SK-MEL-5 (cell line): ENCODE measurements around the gene FBXO3. TPM values are rescaled to one million over a fixed set of nuclear protein-coding genes. Genes with fewer than 3 reads are reported as not detected.
A peak's percentile ranks its signal among the peaks of the same experiment; 100 is the strongest.
"Not testable (repeated sequence)": the region's sequence is repeated elsewhere in the genome, so short reads cannot be mapped to it uniquely, and the experiment has no call there.

Experiments used
- DNase-seq: peaks from one replicate; pipeline ENCODE4 v3.0.0-alpha.2; 2016; ENCODE audit warnings: low read depth, low spot score
- in situ Hi-C: cut with HindIII; loops from 2 replicates; pipeline ENCODE4 v1.10.0; 2016; ENCODE audit warnings: low sequenced_read_pairs, high pct_unique_total_duplicates, low pct_unique_long_range_greater_than_20kb
- total RNA-seq: library from RNA; depleted of rRNA; stranded (reverse); fragments of >200 nt; shearing (Covaris generic); gene quantifications from 2 replicates; pipeline ENCODE4 v1.2.3, GENCODE V29; 2014

The FBXO3 gene
- total RNA-seq, 1 experiment from 2014 or later = 40.5 TPM

DNA sequence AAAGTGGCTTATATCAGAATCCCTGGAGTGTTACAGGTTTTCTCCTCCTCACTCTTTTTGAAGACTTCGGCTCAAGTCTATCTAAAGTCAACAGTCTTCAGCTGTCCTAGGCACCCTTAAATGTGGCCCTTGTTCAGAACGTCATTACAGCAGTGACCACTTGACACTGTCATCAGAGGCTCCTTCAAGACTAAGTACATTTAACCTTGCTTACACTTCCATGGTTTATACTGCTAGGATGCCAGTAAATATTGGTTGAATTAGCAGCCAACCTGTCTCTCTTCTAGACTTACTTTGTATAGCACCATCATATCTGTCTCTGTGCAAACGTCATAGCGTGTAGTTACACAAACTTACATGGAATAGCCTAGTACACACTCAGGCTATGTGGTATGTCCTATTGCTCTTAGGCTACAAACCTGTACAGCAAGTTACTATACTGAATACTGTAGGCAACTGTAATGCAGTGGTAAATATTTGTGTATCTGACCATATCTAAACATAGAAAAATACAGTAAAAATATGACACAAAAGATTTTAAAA lies 60.4 kb downstream of the FBXO3 start:
- no peak for DNase-seq
- in situ Hi-C loops = no loop called here

- in situ Hi-C loops = no loop called here
- no peak for DNase-seq
These were observed 61.0 kb downstream of the FBXO3 start for GRCh38 chr11:33713151-33713855.

DNA sequence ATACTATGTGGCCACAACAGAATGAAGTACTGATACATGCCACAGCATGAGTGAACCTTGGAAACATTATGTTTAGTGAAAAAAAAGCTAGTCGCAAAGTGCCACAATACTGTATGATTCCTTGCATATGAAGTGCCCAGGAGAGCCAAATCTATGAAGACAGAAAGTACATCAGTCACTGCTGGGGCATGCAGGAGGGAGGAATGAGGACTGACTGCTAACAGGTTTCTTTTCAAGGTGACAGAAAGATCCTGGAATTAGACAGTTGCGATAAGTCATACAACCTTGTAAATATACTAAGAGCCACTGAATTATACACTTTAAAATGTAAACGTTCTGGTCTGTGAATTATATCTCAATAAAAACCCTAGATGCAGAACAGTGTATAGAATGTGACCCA lies 61.9 kb downstream of the FBXO3 start:
- DNase-seq = no peak
- in situ Hi-C loops = no loop called here

GRCh38 chr11:33709466-33709865 lies 64.9 kb downstream of the FBXO3 start:
- in situ Hi-C loops = no loop called here
- DNase-seq = no peak

- DNase-seq = no peak
- in situ Hi-C loops = no loop called here
These were observed 65.3 kb downstream of the FBXO3 start for GRCh38 chr11:33708985-33709384.

- in situ Hi-C loops, DNase-seq: not testable (repeated sequence)
These were observed 66.5 kb downstream of the FBXO3 start for GRCh38 chr11:33707831-33708230.

DNA sequence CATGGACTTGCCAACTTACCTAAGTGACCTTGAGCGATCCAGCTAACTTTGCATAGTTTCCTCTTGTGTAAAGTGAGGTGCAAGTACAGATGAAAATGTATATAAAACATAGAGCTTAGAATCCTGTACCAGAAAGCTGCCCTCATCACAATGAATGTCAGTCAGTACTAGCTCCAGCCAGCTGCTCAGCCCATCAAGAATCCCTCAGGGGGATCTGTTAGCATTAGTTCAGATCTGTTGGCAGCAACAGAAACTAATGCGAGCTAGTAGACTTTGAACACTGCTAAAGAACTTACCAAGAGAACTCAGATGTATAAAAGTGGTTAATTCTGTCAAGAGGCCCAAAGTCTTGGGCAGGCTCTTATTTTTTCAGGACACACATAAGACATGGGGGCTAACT lies 67.4 kb downstream of the FBXO3 start:
- DNase-seq = no peak
- in situ Hi-C loops = no loop called here

DNA sequence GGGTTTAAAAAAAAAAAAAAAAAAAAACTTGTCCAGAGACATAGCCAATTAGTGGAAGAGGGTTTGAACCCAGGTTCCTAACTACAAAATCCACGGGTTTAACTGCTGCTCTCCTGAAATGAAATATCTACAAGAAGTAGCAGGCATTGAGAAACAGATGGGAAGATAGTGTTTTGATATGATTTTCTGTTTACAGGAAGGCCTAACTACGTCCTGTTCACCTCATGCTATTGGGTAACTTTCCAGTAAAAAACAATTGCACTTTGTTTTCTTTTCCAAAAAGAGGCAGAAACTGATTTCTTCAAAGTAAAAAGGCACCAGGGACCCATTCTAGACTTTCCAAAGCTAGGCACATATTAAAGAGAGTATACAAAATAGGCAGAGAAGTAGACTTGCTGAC lies 67.8 kb downstream of the FBXO3 start:
- in situ Hi-C loops = no loop called here
- DNase-seq = peak; percentile 44

DNA sequence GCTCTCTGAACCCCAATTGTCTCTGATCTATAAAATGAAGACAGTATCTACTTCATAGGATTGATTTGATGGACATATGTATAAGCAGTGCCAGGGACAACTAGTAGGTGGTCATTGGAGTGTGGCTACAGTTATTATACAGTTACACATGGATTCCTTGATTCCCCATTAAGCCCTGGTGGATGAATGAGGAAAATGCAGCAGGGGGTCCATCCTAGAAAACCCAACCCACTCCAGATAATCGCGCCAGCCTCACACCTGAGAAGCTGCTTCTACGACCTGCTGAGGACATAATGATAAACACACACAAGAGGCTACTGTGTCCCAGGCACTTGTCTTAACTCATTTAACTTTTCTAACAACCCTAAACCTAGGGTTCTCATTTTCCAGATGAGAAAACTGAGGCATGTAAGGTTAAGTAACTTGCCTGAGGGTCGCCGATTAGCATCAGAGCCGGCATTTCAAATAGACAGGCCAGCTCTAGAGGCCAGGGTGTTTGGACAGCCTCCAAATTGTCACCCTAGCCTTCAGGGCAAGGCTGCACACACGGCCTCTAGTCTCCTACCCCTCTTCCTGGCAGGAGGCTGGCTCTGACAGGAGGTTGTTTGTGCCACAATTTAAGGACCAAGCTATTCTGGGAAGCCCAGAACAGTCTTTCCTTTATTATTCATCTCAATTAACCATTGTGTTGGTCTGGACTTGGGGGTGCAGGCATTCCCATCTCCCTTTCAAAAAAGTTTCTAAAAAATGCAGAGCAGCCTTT lies 69.9 kb downstream of the FBXO3 start:
- peak; percentile 95 for DNase-seq

GRCh38 chr11:33703788-33704187 lies 70.5 kb downstream of the FBXO3 start:
- DNase-seq = no peak

More for the DNA sequence above, 69.9 kb downstream of the FBXO3 start:
- in situ Hi-C loops = no loop called here

DNA sequence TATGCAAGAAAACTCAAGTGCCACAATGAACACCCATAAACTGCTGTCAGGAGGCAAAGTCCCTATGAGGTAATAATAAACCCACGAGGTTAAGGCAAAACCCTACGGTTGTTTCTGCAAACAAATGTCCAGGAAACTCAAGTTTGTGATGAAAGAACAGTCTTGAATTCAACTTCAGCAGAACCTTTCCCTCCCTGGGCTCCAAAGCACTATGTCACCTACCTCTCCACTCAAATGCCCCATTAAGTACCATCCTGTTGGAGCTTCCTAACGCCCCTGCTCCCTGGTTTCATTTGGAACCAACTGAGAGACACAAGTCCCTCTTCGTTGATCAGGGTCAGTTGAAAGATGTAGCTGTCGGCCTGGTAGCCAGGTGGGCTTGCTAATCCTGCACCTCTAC lies 71.1 kb downstream of the FBXO3 start:
- no peak for DNase-seq
- in situ Hi-C loops = no loop called here

More at GRCh38 chr11:33703788-33704187, 70.5 kb downstream of the FBXO3 start:
- in situ Hi-C loops = no loop called here

- in situ Hi-C loops = no loop called here
- peak; percentile 97 for DNase-seq
These were observed 72.8 kb downstream of the FBXO3 start for GRCh38 chr11:33701302-33702230.

DNA sequence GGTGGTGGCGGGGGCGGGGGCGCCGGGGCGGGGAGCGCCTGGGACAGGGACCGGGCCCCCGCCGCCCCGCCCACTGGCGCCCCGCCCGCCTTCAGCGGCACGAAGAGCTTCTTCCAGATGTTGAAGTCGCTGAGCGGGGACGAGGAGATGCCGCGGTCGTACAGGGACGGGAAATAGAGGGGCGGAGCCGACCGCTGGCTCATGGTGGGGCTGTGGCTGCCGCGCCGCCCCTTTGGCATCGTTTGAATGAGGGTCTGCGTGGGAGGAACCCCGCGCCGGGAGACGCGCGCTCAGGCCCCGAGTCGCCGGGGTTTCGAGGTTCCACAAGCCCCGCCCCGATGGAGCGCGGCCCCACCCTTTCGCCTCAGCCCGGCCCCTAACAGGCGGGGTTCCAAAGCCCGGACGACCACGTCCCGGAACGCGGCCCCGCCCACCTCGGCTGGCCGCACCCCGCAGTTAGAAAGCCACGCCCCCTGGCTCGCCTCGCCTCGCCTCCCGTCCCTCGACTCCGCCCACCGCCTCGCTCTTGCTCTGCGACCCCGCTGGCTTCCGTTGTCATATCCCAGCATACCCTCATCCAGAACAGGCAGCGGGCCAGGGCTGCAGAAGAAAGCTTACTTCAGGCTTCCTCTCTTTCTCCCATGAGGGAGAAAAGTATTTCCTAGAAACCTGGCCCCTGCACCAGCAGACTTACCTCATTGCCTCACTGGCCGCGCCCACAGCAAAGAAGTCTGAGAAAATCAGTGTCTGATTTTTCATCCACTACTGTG lies 73.6 kb downstream of the FBXO3 start, which contains the start of gene C11orf91:
TSS of gene C11orf91 (minus strand) at position 325 of the 770 bp plus-strand sequence. CDS start at position 239, 86 bp downstream.
- in situ Hi-C loops = no loop called here
- DNase-seq = peak; percentile 58

DNA sequence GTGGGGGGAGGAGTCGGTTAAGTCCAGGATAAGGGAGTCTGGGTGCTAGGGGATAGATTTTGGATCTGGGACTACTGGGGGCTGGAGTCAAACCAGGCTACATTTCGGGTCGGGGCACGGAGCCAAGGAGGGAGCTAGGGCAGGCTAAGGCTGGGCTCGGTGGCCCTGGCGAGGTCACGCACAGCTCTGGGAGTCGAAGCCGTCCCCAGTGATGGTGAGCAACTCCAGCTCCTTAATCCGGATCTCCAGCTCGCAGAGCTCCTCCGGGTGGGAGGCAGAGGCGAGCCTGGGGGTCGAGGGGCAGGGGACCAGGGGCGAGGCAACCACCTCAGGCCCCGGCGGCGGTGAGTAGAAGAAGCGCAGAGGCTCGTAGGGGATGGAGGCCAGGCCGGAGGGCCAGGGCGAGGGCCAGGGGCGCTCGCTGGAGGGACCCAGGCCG lies 74.2 kb downstream of the FBXO3 start:
- in situ Hi-C loops = no loop called here
- DNase-seq = no peak

DNA sequence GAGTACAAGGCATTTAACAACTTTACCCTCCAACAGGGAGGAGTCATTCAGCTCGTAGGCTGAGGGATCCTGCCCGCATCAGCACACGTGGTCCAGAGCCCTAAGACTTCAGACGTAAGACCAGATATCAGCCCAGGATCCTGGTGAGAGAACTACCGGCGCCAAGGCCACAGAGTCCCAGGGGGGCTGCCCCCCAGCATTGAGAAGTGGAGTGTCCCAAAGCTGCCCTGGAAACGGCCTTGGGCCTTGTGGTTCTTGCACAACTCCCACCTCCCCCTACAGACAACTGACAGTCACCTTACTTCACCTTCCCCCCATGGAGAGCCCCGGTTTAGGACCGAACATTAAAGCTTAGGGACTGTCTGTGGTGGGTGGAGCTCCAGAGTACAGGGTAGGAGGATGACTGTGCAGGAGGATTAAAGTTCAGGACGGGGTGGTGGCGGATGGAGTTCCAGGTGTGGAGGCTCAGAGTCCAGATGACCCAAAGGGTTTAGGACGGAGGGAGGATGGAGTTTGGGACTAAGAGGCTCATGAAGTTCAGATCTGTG lies 74.7 kb downstream of the FBXO3 start:
- in situ Hi-C loops = no loop called here
- DNase-seq = no peak

DNA sequence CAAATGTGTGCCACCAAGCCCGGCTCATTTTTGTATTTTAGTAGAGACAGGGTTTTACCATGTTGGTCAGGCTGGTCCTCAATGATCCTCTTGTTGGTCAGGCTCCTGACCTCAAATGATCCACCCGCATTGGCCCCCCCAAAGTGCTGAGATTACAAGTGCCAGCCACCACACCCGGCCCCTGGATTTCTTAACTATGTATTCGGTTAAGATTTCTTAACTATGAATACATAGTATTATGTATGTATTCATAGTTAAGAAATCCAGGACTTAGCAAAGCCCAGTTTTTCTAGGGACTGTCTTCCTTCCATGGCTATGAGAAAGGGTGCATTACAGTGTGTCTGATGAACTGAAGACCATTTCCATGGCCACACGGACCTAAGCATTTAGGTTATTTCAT lies 75.4 kb downstream of the FBXO3 start:
- in situ Hi-C loops = no loop called here
- DNase-seq = no peak

DNA sequence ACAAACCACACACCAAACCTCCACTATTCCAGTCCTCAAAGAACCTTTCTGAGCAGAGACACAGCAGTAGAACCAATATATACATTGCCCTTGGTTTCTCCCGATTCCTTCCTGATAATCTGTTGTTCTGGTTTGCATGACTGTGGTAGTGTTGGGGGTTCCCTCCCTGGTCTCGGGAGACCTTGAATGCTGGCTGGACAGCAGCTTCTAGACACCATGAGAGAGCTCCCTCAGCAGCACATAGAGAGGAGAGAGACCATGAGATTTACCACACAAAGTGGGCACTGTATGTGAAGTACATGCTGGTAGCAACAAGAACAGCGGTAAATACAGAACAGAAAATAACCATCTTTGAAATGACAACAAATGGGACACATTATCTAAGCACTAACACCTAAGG lies 76.3 kb downstream of the FBXO3 start:
- in situ Hi-C loops = no loop called here
- peak; percentile 66 for DNase-seq
